ENCODE data around the gene EEFSEC.

EEFSEC gene

DNA sequence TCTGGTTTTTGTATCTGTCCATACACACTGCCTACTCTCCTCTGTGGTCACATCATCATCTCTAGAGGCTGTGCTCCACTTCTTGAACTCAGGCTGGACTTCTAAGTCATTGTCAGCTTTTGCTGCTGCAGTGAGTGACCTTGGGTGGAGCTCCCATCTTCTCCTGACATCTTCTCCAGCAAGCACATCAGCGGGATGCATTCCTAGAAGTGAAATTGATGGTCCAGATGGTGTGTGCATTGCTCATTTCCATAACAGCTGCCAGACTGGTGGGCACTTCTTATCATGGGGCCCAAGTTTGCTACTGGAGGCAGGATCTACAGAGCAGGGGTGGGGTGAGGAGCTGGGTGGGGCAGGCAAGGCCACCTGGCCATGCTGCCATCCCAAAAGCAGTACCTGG, 203.5 kb downstream of the EEFSEC start:
- no peak for DNase-seq

DNA sequence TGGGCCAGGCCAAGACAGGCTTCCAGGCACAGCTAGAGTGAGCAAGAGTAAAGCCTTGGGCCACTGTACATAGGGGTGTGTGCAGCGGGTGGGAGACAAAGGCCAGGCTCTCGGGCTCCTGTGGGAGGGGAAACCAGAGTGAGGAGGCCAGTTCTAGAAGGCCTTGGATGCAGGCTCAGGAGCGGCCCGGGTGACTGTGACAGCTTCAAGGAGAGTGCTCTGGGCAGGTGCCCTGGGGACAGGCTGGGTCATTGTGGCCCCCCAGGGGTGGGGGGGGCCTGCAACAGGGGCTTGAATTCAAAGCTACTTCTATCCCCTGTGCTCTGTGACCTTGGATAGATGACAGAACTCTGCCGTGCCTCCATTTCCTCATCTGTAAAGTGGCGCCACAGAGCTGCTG, 204.3 kb downstream of the EEFSEC start:
- DNase-seq = no peak

DNA sequence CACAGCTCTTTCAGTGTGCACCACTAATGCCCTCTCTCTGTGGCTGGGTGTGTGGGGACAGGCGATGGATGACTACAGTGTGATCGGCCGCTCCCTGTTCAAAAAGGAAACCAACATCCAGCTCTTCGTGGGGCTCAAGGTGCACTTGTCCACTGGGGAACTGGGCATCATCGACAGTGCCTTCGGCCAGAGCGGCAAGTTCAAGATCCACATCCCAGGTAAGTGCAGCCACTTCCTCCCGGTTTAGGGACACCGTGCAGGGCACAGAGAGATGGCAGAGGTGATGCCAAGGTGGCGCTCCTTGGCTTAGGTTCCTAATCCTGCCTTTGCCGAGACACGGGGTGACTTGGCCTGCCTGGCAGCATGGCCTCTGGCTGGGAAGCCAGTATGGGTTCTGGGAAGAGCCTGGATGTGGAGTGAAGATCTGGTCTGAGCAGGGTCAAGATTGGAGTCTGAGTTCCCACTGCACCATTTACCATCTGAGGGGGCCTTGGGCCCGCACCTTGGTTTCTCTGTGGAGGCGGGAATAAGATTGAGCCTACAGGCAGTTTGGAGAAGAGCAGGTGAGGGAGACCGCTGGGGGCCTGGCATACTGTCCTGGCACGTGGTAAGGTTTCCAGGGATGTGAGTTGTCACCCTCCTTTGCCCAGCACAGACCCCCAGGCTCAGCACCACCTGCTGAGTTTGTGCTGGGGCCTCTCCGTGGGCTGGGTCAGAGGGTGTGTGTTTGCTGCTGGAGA, 205.0 kb downstream of the EEFSEC start:
- DNase-seq = no peak

DNA sequence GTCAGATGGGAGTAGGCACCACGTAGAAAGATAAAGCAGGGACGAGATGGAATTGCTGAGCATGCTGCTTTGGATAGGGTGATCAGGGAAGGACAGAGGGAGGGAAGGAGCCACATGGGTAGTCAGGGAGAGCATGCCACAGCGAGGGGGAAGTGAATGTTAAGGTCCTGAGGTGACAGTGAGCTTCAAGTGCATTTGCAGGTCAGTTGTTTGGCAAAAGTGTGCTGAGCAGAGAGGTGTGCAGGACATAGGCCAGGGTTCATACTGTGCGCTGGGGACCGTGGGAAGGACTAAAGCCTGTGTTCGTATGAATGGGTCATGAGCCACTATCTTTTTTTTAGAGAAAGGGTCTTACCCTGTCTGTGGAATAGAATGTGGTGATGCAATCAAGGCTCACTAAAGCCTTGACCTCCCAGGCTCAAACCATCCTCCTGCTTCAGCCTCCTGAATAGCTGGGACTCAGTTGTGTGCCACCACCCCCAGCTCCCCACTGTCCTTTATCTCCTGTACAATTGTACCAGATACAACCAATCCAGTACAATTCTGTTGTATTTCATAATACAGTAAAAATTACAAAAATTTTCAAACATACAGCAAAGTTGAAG, 205.9 kb downstream of the EEFSEC start:
- no peak for DNase-seq

DNA sequence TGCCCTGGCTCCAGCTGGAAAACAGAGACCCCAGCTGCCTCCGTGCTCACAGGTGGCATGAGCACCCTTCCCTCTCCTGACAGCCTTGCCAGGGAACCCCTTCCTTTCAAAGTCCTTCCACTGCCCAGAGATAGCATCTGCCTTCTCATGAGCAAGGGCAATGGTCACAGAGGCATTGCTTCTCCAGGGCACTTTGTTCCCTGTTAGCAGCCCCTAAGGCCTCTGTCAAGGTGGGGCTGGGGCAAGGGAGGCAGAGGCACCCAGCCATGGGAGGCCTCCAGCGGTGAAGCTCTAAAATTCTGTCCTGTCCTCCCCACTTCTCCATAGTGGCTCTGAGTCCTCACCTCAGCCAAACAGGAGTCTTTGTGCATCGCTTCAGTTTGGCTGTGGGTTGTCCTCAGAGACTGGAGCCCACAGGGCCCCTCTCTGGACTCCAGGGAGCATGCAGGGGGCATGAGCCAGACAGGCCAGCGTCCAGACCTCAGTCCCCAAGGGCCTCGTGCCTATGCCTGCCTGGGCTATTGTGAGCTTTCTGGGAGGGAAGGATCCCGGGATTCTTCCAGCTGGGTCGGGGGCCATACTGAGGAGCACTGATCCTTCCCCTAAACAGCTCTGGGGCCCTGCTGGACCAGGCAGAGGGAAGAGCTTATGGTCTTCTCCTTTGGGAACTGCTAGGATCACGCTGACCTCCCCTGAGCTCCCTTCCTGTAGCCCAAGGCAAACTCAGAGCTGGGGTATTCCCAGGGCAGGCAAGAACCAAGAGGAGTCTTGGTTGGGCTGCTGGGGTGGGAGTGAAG, 206.8 kb downstream of the EEFSEC start:
- DNase-seq = no peak

DNA sequence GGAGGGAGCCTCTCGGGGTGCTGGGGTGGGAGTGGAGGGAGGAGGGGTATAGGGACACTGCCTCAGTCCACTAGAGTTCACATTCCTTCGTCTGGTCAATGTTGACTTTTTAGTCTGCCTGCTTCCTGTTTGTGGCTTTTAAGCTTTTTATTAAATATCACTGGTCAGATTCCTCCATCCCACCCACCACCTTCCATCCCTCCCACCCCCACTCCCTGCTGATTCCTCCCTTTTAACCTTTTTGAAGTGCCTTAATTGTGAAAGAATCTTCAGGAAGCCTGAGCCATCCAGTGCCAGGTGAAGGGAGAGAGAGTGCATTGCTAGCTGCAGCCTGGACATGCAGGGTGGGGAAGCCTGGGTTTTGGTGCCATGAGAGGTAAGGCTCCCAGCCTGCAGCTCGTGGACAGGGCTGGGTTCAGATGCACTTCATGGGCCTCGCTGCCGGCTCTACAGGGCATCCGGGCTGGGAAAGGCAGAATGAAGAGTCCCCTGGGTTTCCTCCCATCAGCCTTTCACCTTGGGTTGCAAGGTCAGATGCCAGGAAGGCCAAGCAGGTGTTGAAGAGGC, 207.5 kb downstream of the EEFSEC start:
- DNase-seq = no peak

DNA sequence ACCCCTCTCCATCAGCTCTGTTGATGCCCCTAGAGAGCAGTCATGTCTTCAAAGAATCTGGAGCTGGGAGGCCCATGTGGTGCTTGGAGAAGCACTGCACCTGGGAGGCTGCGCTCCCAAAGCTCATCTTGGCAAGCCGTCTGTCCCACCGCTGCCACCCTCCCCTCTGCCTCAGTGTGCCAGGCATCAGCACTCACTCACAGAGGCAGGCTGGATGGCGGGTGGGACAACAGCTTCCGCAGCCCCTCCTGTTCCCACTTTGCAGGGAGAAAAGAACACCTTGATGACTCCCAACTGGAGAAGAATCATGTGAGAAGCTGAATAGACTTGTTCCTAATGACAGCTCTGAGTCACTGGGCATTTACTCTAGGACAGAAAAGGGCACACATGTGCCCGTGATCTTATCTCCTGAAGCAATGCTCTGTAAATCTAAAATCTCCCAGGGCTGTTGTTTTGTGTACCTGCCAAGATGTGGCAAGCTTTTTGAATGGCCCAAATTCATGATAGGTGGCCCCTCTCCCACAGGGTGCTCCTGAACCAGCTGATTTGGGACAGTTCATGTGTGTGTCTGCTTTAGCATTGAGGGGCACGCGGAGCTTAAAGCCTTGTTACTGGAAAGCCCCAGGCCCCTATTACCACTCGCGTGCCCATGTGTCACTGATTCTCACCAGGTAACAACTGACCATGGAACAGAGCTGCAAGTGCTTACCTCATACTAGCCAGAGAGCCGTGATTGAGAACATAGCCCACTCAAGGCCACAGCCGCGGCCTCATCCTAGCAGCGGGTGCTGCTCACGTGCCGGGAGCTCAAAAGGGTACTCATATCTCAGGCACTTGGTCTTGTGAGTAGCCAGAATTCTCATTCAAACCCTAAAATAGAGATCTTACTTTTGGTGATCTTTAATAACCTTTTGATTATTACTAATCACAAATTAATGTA, 209.0 kb downstream of the EEFSEC start:
- DNase-seq = no peak

DNA sequence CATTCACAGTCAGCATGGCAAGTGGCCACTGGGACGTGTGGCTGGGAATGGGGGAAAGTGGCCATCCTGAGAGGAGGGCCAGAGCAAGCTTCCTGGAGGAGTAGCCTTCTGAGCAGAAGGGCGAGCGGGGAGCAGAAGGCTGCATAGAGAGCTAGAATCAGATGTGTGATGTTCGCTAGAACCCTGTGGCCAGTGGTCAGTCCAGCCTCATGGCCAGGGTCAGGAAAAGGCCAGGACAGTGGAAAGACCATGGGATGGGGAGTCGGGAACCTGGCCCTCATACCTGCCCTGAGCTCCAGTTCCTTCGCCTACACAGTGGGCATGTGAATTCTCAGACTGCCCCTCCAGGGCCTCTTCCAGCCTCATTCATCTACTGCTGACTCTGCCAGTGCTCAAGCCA, 211.0 kb downstream of the EEFSEC start:
- no peak for DNase-seq

DNA sequence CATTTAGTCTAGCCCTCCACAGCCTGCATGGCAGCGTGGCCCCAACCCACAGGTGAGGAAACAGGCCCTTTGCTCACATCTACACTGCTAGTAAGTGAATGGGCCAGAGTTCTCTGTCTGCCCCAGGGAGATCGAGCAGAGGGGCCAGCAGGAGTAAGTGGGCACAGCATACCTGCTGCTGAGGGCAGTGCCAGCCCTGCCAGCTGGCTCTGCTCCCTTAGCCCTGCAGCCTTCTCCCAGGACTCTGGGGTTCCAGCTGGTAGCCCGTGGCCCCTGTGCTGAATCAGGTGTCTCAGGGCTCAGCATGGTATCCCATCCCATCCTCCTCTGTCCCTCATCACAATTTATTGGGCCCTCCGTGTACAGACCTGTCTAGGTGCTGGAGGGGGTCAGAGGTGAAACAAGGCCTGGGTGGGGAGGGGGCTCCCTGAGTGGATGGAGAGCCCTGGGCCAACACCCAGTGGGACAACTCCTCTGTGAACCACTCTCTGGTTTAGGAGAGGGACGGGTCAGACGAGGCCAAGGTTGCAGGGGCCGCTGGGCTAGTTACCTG, 211.6 kb downstream of the EEFSEC start:
- DNase-seq = no peak

DNA sequence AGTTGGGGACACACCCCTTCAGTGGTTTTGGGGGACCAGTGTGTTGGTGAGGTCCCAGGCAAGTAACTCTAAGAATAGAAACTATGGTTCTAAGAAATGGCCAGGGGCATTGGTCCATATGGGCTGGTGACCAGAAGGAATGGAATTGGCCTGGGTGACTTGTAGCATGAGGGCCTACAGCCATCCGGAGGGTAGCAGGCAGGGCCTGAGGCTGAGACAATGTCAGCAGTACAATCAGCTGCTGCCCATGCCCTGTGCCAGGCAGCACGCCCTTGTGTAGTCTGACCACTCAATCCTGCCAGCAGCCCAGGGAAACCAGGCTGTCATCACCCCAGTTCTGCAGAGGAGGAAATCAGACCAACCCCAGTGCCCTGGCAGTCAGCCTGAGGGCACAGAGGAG, 212.9 kb downstream of the EEFSEC start:
- no peak for DNase-seq

DNA sequence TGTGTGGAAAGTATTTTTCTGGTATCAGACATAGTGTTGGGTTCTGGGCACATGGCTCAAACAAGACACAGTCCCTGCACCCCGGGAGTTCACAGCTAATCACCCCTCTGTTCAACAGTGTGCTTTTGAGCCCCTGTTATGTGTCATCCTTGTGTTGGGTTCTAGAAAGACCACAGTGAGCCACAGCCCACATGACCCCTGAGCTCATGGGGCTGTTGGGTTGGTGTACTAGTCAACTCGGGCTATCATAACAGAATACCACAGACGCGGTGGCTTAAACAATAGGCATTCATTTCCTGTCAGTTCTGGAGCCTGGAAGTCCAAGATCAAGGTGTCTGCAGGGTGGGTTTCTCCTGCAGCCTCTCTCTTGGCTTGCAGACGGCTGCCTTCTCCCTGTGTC, 213.4 kb downstream of the EEFSEC start:
- no peak for DNase-seq

DNA sequence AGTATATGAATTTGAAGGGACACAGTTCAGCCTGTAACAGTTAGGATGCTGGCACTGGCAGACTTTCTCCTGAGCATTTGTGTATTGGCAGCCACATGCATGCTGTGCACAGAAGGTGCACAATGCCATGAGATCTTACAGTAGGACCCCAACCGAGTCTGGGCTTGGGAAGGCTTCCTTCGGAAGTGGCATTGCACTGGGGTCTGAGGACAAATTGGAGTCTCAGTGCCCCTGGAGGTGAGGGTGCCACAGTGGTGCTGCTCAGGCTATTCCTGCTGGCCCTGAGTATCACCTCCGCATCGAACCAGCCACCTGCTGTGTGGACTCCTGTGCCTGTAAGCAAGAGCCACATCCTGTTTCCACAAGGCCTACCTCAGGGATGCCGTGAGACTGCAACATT, 213.9 kb downstream of the EEFSEC start:
- DNase-seq = no peak

DNA sequence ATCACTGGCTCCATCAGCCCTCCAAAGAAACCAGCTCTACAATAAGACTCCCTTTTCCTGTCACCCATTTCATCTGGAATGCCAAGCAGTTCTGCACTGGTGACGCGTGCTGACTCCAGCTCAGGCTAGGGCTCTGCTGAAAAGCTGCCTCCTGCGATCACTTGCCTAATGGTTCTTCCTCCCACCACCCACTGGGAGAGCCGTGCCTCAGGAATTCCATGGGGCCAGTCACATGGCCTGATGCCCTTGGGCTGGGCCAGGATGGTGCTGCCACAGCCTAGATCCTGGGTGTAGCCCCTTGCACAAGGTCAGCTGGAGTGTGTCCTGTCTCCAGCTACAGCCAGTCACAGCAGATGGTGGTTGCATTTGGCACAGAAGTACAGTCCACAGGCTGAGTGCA, 214.5 kb downstream of the EEFSEC start:
- no peak for DNase-seq

DNA sequence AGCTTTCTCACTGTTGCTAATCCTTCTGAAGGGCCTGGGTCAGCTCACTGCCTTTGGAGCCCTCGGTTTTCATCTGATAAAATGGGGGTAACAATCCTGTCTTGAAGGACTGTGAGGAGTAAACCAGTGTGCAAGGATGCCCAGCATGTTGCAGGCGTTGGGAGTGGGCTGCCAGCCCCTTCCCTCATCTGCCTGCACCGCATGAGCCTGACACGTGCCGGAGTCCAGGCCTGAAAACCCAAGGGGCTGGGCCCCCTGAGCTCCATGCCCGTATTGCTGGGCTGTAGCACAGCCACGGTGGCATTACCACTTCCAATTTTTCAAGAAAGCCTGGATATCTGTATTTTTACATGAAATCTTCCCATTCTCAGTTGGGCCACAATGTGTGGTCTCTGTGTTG, 215.3 kb downstream of the EEFSEC start:
- no peak for DNase-seq

DNA sequence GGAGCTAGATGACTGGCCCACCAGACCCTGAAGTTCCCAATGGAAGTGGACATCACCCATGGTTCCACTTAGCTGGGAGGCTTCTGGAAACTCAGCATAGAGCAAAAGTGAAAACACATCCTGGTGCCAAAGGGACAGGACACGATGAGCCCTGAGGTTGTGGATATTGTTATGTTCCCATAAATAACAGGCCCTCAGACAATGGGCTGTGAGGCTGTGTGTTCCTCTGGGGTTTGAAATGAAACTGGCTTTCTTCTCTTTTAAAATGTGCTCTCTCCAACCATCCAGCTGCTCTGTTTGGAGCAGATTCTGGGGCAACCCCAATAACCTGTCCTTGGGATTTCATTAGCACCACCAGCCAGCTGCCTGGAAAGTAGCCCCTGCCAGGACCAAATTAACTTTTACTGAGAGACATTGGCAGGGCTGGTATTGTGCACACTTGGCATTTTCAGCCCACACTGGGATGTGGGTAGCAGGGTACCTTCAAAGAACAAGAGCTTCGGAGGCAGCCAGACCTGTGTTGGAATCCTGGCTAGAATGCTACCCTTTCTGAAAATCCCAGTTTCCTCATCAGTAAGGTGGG, 215.9 kb downstream of the EEFSEC start:
- no peak for DNase-seq

DNA sequence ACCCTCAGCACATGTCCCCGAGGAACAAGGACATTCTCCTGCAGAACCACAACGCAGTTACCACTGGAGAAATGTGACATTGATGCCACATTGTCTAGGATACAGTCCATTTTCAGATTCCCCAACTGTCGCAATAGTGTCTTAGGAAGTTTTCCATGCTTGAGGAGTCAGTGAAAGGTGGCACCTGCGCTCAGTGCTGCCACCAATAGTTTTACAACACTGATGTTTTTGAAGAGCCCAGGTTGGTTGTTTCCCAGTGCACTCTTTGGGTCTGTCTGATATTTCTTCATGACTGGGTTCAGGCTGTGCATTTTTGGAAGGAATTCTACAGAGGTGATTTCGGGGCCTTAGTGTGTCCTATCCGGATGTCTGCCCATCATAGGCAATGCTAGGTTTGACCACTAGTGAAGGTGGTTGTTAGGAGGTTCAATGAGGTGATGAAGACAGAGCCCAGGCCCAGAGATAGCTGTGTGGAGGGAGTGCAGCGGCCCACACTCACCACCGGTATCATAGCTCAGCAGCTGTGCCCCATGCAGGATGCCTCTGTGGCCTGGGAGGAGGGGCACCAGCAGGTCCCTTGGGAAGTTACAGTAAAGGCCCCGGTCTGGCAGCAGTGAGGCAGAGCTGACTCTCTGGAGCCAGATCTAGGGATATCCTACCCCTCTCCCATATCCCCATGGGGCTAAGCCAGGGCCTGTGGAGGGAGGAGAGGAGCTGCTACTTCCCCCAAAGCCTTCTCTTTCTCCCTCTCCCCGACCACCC, 216.8 kb downstream of the EEFSEC start:
- DNase-seq = no peak

DNA sequence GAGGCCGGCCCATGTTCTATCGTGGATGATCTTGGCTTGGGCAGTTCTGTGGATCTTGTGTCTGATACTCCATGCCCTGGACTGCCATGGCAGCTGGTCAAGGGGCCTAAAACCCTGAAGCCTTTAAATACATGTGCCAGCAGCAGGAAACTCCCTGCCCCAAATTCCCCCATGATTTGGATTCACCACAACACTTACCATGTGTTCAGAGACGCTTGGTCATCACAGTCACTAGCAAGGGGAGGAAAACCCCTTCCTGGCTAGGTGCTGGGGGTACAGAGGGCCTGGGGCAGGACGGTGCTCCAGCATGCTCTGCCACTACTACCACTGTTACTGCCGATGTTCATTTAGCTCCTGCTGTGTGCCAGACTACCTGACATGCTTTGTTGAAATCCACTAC, 219.0 kb downstream of the EEFSEC start:
- DNase-seq = no peak

DNA sequence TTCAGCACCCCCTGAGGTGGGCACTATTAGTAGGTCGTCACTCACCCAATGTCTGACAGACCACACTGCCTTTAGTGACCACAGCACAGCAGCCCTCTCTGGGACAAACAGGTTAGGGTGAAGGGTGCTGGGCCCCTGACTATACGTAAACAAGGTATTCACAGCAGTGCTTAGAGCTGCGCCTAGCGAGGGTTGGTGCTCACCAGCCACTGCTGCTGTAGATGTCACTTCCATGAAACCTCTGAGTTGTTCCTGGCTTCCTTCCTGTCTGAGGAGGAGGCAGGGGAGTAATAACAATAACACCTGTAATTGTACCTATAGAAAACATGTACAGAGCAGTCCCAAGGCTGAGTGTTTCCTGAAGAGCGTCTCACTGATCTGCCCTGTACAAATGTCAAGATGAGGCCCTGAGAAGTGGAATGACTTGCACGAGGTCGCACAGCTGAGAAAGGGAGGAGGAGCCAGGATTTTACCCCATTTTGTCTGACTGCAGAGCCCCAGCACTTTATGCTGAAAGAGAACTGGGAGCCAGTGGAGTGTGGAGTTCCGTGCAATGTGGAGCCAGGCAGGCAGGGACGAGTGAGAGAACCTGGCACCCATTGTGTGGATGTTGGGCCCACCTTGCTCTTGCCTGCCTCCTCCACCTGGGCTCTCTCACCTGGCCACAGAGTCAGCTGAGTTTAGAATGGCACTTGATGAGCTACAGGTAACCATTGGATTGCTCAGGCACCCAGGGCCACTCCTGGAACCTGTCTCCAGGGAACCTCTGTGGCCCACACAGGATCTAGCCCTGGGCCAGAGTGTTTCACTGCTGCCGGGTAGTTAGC, 219.6 kb downstream of the EEFSEC start:
- DNase-seq = no peak

DNA sequence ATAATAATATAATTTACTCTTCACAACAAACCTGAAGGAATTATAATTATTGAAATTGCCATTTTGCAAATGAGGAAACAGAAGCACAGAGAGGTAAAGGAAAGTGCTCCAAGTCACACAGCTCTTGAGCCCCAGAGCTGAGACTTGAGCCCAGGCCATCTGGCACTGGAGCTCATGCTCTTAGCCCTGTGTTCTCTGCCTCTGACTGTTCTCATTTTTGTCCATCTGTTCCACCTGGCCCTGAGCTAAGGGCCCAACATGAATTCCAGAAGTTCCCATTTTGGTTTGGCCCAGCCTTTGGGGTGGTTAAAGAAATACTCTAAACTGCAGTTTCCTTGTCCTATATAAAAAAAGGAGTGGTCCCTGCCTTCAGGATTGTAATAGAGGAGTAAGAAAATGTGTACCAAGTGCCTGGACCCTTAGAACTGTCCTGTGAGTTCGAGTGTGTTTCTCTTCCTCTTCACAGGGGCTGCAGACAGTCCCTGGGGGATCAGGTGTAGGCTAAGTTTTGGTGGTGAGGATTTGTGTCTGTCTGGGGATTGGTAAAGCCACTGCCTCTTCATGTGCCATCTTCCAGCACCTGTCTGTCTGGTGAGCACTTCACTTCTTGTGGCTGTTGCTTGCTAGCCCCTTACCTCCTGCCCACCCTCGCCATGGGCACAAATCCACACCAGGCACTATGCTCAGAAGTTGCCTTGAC, 221.6 kb downstream of the EEFSEC start:
- DNase-seq = no peak

DNA sequence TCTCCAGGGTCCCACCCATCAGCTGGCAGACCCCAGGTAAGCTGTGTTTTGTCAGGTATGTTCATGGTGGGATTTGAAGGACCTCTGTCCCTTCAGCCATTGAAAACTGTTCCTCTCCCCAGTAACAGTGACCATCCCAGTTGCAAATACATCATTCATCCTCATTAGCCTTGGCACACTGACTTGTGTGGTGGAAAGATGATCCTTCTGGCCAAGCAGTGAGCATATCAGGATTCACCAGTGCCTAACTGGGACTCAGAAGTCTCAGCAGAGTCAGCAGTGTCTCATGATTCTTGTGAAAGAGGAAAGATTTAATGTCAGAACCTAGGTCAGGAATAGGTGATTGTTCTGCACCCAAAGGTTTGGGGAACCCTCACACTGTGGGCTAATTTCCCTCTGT, 223.2 kb downstream of the EEFSEC start:
- no peak for DNase-seq
